HepG2 (cell line): ENCODE measurements around the gene FAM3A. TPM values are rescaled to one million over a fixed set of nuclear protein-coding genes. Genes with fewer than 3 reads are reported as not detected.

Experiments
- BCL6 ChIP-seq: IDR thresholded peaks from 2 replicates; pipeline ENCODE4 v1.6.1; 2016; ENCODE audit warnings: missing genetic modification reagents, missing compliant biosample characterization
- DBP ChIP-seq: sonication (generic); formaldehyde crosslinking; IDR thresholded peaks from 2 replicates; pipeline ENCODE4 v1.4.0; 2020; ENCODE audit warnings: missing genetic modification reagents; ENCODE audit errors: not compliant biosample characterization
- DMAP1 ChIP-seq: IDR thresholded peaks from 2 replicates; pipeline ENCODE4 v1.6.1; 2016
- FOXO1 ChIP-seq: sonication (generic); formaldehyde crosslinking; IDR thresholded peaks from 2 replicates; pipeline ENCODE4 v1.4.0; 2020; ENCODE audit warnings: missing genetic modification reagents
- HDAC1 ChIP-seq: sonication (generic); formaldehyde crosslinking; IDR thresholded peaks from 2 replicates; pipeline ENCODE4 v1.5.1; 2020; ENCODE audit warnings: mild to moderate bottlenecking, missing genetic modification reagents
- HHEX ChIP-seq: IDR thresholded peaks from 2 replicates; pipeline ENCODE4 v1.6.1; 2016; ENCODE audit warnings: control low read depth
- KDM3A ChIP-seq: IDR thresholded peaks from 2 replicates; pipeline ENCODE4 v1.6.1; 2018; ENCODE audit warnings: low read depth, missing compliant biosample characterization
- MIXL1 ChIP-seq: IDR thresholded peaks from 2 replicates; pipeline ENCODE4 v1.6.1; 2016
- MXI1 ChIP-seq: IDR thresholded peaks from 3 replicates; pipeline ENCODE4 v1.6.1; 2012; ENCODE audit warnings: low read depth, low read length, inconsistent platforms, borderline replicate concordance
- PLSCR1 ChIP-seq: sonication (generic); formaldehyde crosslinking; IDR thresholded peaks from 2 replicates; pipeline ENCODE4 v1.5.0; 2020; ENCODE audit warnings: missing genetic modification reagents, mild to moderate bottlenecking, borderline replicate concordance
- PRDM10 ChIP-seq: sonication (generic); formaldehyde crosslinking; IDR thresholded peaks from 2 replicates; pipeline ENCODE4 v1.4.0; 2020; ENCODE audit warnings: low read depth, missing genetic modification reagents
- SRSF1 ChIP-seq: fragments of 200-400 bp; formaldehyde crosslinking; optimal IDR thresholded peaks from 2 replicates; pipeline ENCODE3; 2017; ENCODE audit warnings: mild to moderate bottlenecking, low read depth, low read length, moderate library complexity
- TFDP1 ChIP-seq: IDR thresholded peaks from 2 replicates; pipeline ENCODE4 v1.6.1; 2016; ENCODE audit warnings: missing compliant biosample characterization, missing genetic modification reagents, borderline replicate concordance
- TGIF2 ChIP-seq: IDR thresholded peaks from 2 replicates; pipeline ENCODE4 v1.6.1; 2016; ENCODE audit warnings: control low read depth, missing compliant biosample characterization
- ZFP62 ChIP-seq: sonication (generic); formaldehyde crosslinking; IDR thresholded peaks from 2 replicates; pipeline ENCODE4 v1.4.0; 2020; ENCODE audit warnings: missing genetic modification reagents
- ZNF232 ChIP-seq: sonication (generic); formaldehyde crosslinking; IDR thresholded peaks from 2 replicates; pipeline ENCODE4 v1.4.0; 2020; ENCODE audit warnings: missing genetic modification reagents, borderline replicate concordance
- ZNF253 ChIP-seq: sonication (generic); formaldehyde crosslinking; IDR thresholded peaks from 2 replicates; pipeline ENCODE4 v1.8.0; 2022; ENCODE audit warnings: mild to moderate bottlenecking, missing genetic modification reagents, borderline replicate concordance
- ZNF546 ChIP-seq: sonication (generic); formaldehyde crosslinking; conservative IDR thresholded peaks from 2 replicates; pipeline ENCODE4 v1.8.1; 2023; ENCODE audit warnings: mild to moderate bottlenecking, missing genetic modification reagents
- ZNF616 ChIP-seq: sonication (generic); formaldehyde crosslinking; IDR thresholded peaks from 2 replicates; pipeline ENCODE4 v1.5.0; 2020; ENCODE audit warnings: low read depth, mild to moderate bottlenecking, missing genetic modification reagents
- polyA plus RNA-seq, 8 experiments: library from polyadenylated mRNA; depleted of rRNA in 3 of 8; stranded (reverse) in 7 of 8; unstranded in 1 of 8; fragments of >200 nt; fragmentation: Illumina TruSeq in 4 of 8; extraction: Trizol in 4 of 8; gene quantifications; 2 replicates each; pipeline versions ENCODE4 v1.2.1 to v1.2.3, GENCODE V29; 2011 to 2016; ENCODE audit warnings: low read depth in 4 of 8, missing spikeins in 1 of 8, mixed read lengths in 1 of 8; ENCODE audit not compliant: insufficient read depth in 1 of 8
- total RNA-seq, 5 experiments: library from RNA; depleted of rRNA; stranded (reverse); fragments of >200 nt; fragmentation: Illumina TruSeq; extraction: Trizol; gene quantifications; 2 replicates each; pipeline ENCODE4 v1.2.3, GENCODE V29; 2016; ENCODE audit warnings: low read depth in 1 of 5
- TF ChIP-seq, protein P1 (sequence below): IDR thresholded peaks from 2 replicates; pipeline ENCODE4 v1.6.1; 2016; ENCODE audit warnings: low read depth, borderline replicate concordance
- TF ChIP-seq, protein P2 (sequence below): sonication (generic); formaldehyde crosslinking; IDR thresholded peaks from 2 replicates; pipeline ENCODE4 v1.4.0; 2020; ENCODE audit warnings: mild to moderate bottlenecking, missing genetic modification reagents

FAM3A gene
- total and polyA plus RNA-seq, 2 of the 13 experiments (the other 11 are each of a cell fraction or from before 2014, with no cell fraction given), result 11.2 to 22.7 TPM

DNA sequence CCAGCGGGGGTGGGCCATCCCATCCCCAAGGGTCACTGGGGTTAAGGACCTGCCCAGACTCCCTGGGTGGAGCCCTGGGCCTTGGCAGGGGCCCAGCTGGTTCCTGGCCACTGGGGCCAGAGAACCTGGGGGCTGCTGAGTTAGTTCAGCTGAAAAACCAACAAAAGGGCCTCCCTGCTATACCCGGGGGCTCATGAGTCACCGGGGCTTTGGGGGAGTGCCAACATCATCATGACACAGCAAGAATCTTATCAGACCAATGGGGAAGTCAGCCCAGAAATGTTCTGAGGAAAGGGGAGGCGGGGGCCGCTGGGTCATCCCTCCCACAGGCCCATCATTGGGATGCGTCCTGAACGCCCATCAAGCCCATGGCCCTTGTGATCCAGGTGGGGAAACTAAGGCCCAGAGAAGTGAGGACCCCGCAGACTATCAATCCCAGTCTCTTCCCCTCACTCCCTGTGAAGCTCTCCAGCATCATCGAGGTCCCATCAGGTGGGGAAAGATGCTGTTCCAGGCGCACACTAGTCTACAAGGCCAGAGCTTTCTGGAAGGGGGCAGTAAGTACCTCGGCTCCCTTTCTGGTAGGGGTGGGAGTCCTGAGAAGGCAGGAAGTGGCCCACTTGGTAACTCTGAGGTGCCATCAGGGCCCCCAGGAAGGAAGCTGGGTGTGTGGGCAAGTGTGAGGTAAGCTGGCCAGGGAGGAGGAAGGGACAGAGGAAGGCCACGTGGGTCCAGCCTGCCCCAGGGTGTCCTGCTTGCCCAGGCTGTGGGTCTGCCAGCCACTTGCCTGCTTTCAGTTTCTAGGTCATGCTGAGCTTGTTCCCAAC lies 26.1 kb upstream of the FAM3A start (continued):
- TF ChIP-seq PRDM10, result peak; percentile 75
- no peak for TF ChIP-seq TGIF2
- 0 out of 2 replicates have a peak, but pooled peaks have one; percentile 57 for TF ChIP-seq DMAP1
- no peak for TF ChIP-seq HDAC1
- no peak for TF ChIP-seq PLSCR1 (CRISPR knock-in tag)
- TF ChIP-seq FOXO1 (CRISPR knock-in tag), result no peak
- no peak for TF ChIP-seq ZNF253
- peak; percentile 58 for TF ChIP-seq BCL6 (CRISPR knock-in tag)
- no peak for TF ChIP-seq MIXL1
- no peak for TF ChIP-seq DBP (CRISPR knock-in tag)
- TF ChIP-seq, protein P1, sequence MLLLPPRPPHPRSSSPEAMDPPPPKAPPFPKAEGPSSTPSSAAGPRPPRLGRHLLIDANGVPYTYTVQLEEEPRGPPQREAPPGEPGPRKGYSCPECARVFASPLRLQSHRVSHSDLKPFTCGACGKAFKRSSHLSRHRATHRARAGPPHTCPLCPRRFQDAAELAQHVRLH (CRISPR knock-in tag), result no peak
- TF ChIP-seq ZFP62 (CRISPR knock-in tag), result no peak
- TF ChIP-seq MXI1, result peak; percentile 60; the same call in 1 of the 3 replicates
- no peak for TF ChIP-seq ZNF546
- TF ChIP-seq ZNF616 (CRISPR knock-in tag), result no peak; the same call in 1 of the 2 replicates
- no peak for TF ChIP-seq SRSF1
- TF ChIP-seq, protein P2, sequence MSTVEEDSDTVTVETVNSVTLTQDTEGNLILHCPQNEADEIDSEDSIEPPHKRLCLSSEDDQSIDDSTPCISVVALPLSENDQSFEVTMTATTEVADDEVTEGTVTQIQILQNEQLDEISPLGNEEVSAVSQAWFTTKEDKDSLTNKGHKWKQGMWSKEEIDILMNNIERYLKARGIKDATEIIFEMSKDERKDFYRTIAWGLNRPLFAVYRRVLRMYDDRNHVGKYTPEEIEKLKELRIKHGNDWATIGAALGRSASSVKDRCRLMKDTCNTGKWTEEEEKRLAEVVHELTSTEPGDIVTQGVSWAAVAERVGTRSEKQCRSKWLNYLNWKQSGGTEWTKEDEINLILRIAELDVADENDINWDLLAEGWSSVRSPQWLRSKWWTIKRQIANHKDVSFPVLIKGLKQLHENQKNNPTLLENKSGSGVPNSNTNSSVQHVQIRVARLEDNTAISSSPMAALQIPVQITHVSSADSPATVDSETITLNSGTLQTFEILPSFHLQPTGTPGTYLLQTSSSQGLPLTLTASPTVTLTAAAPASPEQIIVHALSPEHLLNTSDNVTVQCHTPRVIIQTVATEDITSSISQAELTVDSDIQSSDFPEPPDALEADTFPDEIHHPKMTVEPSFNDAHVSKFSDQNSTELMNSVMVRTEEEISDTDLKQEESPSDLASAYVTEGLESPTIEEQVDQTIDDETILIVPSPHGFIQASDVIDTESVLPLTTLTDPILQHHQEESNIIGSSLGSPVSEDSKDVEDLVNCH (CRISPR knock-in tag), result no peak
- TF ChIP-seq ZNF232 (CRISPR knock-in tag), result no peak
- no peak for TF ChIP-seq TFDP1 (CRISPR knock-in tag)
- TF ChIP-seq KDM3A, result no peak
- TF ChIP-seq HHEX (CRISPR knock-in tag), result no peak
